ENCODE data around the gene ADIPOQ. TPM values are rescaled to one million over a fixed set of nuclear protein-coding genes. Genes with fewer than 3 reads are reported as not detected.
"Not testable (repeated sequence)": the region's sequence is repeated elsewhere in the genome, so short reads cannot be mapped to it uniquely, and the experiment has no call there.

ADIPOQ gene
- polyA plus RNA-seq, 1 donor, result 0.06 TPM

GRCh38 chr3:186902154-186902553, 59.6 kb downstream of the ADIPOQ start:
- no peak for DNase-seq (ENCODE audit: low read depth)

GRCh38 chr3:186902713-186903112, 60.2 kb downstream of the ADIPOQ start:
- DNase-seq (ENCODE audit: low read depth), result no peak

GRCh38 chr3:186903676-186904075, 61.2 kb downstream of the ADIPOQ start:
- DNase-seq (ENCODE audit: low read depth), result not testable (repeated sequence)

GRCh38 chr3:186907075-186907474, 64.6 kb downstream of the ADIPOQ start:
- DNase-seq (ENCODE audit: low read depth), result not testable (repeated sequence)

Other genes with a start within 250 kb of the ADIPOQ start
- not detected for gene AHSG, start 229.7 kb upstream of the ADIPOQ start, polyA plus RNA-seq (ENCODE audit: insufficient read length)
- gene FETUB, start 202.3 kb upstream of the ADIPOQ start, polyA plus RNA-seq (ENCODE audit: insufficient read length), result not detected
- gene HRG, start 176.7 kb upstream of the ADIPOQ start, polyA plus RNA-seq (ENCODE audit: insufficient read length), result not detected
- gene KNG1, start 125.4 kb upstream of the ADIPOQ start, polyA plus RNA-seq (ENCODE audit: insufficient read length), result not detected
- 536 TPM for gene EIF4A2, start 59.1 kb upstream of the ADIPOQ start, polyA plus RNA-seq (ENCODE audit: insufficient read length)
- 19.7 TPM for gene RFC4, start 36.2 kb upstream of the ADIPOQ start, polyA plus RNA-seq (ENCODE audit: insufficient read length)
- 11.9 TPM for gene ST6GAL1, start 87.8 kb downstream of the ADIPOQ start, polyA plus RNA-seq (ENCODE audit: insufficient read length)

Data from forelimb muscle (tissue), 1 donor.